Sciatic nerve (tissue), 2 donors: ENCODE results near the gene ABCG5. TPM values are rescaled to one million over a fixed set of nuclear protein-coding genes. Genes with fewer than 3 reads are reported as not detected.

Source experiments
- ATAC-seq: fragments of 200-7000 bp; cut with Tn5 transposase; one replicate; pipeline ENCODE4 v1.9.1; 2020; ENCODE audit warnings: mild to moderate bottlenecking, moderate library complexity
- DNase-seq: peaks from one replicate; pipeline ENCODE4 v3.0.0-alpha.2; 2020; ENCODE audit warnings: low spot score
- intact Hi-C: fragments of 100-400 bp; cut with DNase I; formaldehyde crosslinking; loops from one replicate; pipeline ENCODE4 v1.14.2; 2022
- total RNA-seq: library from RNA; stranded (reverse); fragmentation: NEBNext Ultra II Directional; extraction: Animal tissue kit (Norgen Biotek cat#: 25700); gene quantifications from one replicate; pipeline ENCODE4 v1.2.1, GENCODE V29; 2021
- donor health status: DM: no; HTN: no; CAD: no.
- donor health status: DM: no; HTN: no; CAD: no.

Gene ABCG5
- total RNA-seq, 1 donor from 2014 or later, result not detected

GRCh38 chr2:43774617-43775016 is 64.0 kb downstream of the ABCG5 start:
- ATAC-seq (peak; percentile 3), DNase-seq (no peak)
- intact Hi-C loops, result no loop called here

- DNase-seq (peak; percentile 94), ATAC-seq (peak; percentile 99)
- intact Hi-C loops, result no loop called here
Observed at GRCh38 chr2:43773876-43774613, 64.6 kb downstream of the ABCG5 start, which contains the start of gene DYNC2LI1. DYNC2LI1 (plus strand) TSS chr2:43774039; CDS start chr2:43774139, 100 bp downstream.

DNA sequence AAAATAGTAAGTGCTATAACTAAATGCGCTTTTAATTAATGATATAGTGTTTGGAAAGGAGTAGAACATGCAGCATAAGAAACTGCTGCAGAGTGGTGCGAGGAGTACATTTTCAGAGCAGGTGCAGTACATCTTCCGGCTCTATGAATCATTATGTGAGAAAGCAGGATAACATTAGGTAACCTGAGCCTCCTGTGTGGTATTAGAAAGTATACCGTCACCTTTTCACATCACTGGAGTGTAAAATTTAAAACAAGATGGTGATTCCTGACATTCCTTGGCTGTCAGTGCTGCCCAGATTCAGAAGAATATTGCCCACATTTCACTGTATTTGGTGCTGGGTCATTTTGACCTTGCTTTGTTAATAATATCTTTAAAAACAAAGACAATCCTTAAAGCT is 72.6 kb downstream of the ABCG5 start:
- ATAC-seq (no peak), DNase-seq (no peak)
- intact Hi-C loops, result no loop called here

- intact Hi-C loops, result no loop called here
- DNase-seq (no peak), ATAC-seq (no peak)
Observed at GRCh38 chr2:43764086-43764705, 74.4 kb downstream of the ABCG5 start.

GRCh38 chr2:43763091-43763490 is 75.5 kb downstream of the ABCG5 start:
- DNase-seq (no peak), ATAC-seq (no peak)
- intact Hi-C loops, result no loop called here

Other genes starting within 250 kb of the ABCG5 start
- 40.8 TPM for gene THADA, start 242.8 kb downstream of the ABCG5 start, total RNA-seq
- 58.9 TPM for gene PLEKHH2, start 201.6 kb downstream of the ABCG5 start, total RNA-seq
- gene C1GALT1C1L, start 162.4 kb downstream of the ABCG5 start, total RNA-seq, result 0.49 TPM
- 28.3 TPM for gene DYNC2LI1, start 64.8 kb downstream of the ABCG5 start, total RNA-seq
- not detected for gene ABCG8, start 132 bp upstream of the ABCG5 start, total RNA-seq
- gene LRPPRC, start 157.2 kb upstream of the ABCG5 start, total RNA-seq, result 59.7 TPM